Epithelial cell of prostate (primary cell): ENCODE results near the gene FAM210A.

Source experiments
- DNase-seq: peaks from one replicate; pipeline ENCODE4 v3.0.0-alpha.2; 2011; ENCODE audit warnings: low read depth, low spot score
- H3K27ac ChIP-seq: fragments of 450-650 bp; 2 replicates; pipeline ENCODE4 v1.5.1; 2017; ENCODE audit warnings: mild to moderate bottlenecking

The FAM210A gene

DNA sequence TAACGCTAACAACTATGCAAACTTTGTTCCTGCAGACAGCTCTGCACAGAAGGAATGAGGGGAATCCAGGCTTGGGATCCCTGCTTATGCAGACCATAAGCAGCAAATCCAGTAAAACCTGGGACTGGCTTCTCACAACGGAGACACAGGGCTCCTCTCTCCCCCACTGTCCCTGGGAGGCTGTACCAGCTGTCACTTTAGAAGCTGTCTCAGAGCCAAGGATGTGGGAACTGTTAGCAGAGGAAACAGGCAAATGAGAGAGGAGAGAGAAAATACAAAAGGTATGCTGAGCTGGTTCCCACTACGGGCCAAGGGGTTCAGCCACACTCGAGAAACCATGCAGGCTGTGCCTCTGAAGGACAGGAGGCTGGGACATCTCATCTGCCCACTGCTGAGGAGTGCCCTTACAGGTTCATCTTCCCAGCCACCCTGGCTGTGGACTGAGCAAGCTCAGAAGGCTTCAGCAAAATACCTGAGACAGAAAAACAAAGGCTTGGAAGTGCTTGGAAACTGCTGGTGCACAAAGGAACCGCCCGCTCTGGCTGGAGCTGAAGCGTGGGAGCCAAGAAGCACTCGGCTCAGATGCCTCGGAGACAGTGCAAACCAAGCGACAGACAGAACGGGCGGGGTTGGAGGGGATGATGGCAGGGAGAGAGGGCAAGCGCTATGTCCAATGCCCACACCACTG lies 72.5 kb downstream of the FAM210A start:
- no peak for DNase-seq

GRCh38 chr18:13649397-13650390 lies 76.7 kb downstream of the FAM210A start:
- DNase-seq = no peak
- H3K27ac ChIP-seq = no peak overlapping the region

More for the DNA sequence above, 72.5 kb downstream of the FAM210A start:
- H3K27ac ChIP-seq = no peak overlapping the region

- DNase-seq = no peak
Measured at GRCh38 chr18:13647761-13648160, 78.6 kb downstream of the FAM210A start.

GRCh38 chr18:13646633-13647032 lies 79.7 kb downstream of the FAM210A start:
- no peak for DNase-seq
- H3K27ac ChIP-seq = no peak overlapping the region

More at GRCh38 chr18:13647761-13648160, 78.6 kb downstream of the FAM210A start:
- no peak overlapping the region for H3K27ac ChIP-seq

GRCh38 chr18:13645093-13645492 lies 81.3 kb downstream of the FAM210A start:
- no peak overlapping the region for H3K27ac ChIP-seq
- no peak for DNase-seq

DNA sequence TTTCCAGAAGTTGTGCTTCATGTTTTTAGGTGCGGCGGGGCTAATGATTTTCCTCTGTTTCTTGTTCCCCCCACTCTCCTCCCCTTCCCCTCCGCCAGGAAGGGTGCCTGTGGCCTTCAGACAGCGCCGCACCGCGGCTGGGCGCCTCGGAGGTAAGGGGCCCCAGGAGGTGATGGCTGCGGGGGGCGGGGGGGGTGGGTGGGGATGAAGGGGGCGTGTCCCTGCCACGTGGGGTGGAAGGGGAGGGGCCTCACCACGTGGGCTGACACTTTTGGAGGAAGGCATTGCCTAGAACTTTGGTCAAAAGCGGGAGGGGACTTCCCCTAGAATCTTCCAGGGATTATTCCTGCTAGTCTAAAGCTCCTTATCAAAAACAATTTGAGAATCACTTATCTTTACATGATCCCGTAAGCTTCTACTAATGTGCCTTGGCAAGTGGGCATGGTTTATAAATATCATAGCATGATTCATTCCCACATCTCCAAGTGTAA lies 83.1 kb downstream of the FAM210A start:
- H3K27ac ChIP-seq = no peak overlapping the region
- no peak for DNase-seq

DNA sequence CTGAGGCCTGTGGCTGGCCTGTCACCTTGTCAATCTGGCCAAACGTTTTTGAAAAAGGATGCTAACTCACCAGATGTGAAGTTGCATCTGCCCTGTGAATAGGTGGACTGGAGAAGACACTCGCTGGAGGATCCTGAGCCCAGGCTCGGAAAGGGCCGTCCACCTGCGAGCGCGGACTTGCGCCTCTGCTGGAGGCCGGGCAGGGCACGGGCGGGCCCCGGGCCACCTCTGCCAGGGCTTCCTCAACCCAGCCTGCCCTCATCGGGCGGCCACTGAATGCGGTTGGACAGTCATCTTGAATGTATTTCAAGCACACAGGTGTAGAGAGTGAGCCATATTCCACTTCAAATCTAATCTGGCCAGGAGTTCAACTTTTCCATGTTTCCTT lies 83.9 kb downstream of the FAM210A start:
- H3K27ac ChIP-seq = no peak overlapping the region
- no peak for DNase-seq

DNA sequence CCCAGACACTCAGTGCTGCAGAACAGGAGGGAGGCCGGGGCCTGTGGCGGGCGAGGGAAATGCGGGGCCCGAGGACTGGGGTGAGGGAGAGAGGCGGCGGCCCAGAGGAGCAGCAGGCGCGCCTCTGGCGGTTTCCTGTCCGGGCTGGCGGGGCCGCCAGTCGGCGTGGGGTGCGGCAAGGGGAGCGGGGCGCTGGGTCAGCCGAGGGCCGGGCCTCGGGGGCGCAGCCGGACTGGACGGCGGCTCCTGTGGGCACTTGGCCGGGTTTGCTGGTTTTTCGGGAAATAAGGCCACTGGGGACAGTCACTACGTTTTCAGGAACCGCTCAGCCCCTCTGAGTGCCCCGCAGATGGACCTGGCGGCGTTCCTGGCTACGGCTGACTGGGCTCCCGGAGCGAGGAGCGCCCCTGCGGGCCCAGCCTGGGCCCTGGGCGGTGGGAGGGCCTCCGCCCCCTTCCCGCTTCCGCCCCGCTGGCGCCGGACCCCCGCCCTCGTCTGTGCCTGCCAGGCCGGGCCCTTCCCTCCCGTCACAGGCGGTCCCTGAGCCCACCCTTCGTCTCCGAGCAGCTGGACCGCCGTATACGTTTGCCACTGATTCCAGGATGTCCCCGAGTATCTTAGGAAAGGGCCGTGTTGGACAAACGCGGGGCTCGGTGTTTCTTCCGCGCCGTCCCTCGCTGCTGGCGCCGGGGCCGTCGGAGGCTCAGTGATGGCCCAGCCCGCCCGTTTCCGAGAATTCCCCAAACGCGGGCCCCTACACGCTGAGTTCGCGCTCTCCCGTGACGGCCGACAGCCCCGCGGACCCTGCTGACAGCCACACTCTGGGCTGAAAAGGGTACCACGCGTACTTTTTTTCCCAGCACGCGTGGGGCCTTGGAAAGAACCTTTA lies 84.6 kb downstream of the FAM210A start:
- DNase-seq = no peak
- no peak overlapping the region for H3K27ac ChIP-seq

DNA sequence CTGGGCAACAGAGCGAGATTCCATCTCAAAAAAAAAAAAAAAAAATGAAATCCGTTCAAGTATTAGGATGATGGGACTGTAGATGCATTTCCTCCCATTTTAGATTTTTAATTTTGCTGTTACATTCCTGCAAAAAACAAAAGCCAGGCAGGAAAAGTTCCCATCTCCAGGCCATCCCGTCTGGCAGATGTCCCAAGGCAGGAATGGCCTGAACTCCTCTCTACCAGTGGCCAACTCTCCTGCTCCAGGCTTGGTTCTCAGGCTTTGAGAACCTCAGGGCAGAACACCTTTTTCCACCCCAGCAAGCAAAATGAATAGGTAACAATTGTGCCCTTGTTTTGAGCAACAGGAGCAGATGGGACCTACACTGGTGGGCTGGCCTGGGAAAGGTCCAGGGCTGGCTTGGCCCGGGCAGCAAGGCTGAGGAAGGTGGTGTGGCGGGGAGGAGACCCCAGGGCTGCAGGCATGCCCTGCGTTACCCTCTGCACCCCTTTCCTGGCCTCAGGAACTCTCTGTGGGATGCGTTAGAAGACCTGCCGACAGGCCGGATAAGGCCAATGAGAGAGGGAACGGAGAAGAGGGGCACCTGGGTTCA lies 86.0 kb downstream of the FAM210A start:
- DNase-seq = no peak

DNA sequence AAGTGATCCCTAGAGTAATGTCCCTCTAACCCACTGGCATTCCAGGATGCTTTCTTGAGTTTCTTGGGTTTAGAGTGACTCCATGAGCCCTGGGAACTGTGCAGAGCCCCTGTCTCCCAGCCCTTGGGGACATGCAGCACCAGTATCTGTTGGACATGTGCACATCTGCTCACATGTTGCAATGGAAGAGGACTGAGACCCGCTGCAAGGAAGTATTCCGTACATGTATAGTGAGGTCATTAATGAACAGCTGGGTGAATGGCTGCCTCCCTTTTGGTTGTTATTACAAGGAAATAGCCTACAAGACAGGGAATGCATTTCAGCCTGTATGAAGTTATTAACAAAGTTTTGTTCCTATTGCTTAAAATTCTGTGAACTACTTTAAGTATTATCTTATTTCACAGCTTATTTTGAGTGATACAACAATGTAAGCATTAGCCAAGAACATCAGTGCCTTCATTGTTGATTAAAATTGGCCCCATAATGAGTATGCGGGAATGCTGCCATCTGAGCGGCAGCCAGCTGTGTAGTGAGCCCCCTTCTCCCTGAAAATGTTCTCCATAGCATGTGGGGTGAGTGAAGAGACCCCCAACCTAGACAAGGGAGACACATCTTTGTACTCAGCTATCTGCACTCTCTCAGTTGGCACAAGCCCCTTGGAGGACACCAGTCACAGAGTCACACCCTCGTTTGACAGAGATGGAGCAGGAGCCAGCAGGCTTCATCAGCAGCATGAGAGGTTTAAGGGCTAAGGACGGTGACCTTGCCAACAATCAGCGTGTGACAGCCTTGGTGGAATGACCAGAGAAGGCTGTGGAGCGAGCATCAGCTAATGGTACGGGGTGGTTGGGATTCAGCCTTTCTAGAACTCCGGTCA lies 87.4 kb downstream of the FAM210A start:
- DNase-seq = no peak
- H3K27ac ChIP-seq = no peak overlapping the region

More for the DNA sequence above, 86.0 kb downstream of the FAM210A start:
- no peak overlapping the region for H3K27ac ChIP-seq

- no peak overlapping the region for H3K27ac ChIP-seq
- DNase-seq = no peak
Measured at GRCh38 chr18:13635046-13635445, 91.3 kb downstream of the FAM210A start.

- no peak overlapping the region for H3K27ac ChIP-seq
- no peak for DNase-seq
Measured at GRCh38 chr18:13633700-13634099, 92.7 kb downstream of the FAM210A start.

GRCh38 chr18:13630716-13631268 lies 95.6 kb downstream of the FAM210A start:
- no peak overlapping the region for H3K27ac ChIP-seq
- no peak for DNase-seq

- H3K27ac ChIP-seq = no peak overlapping the region
- DNase-seq = no peak
Measured at GRCh38 chr18:13629841-13630715, 96.3 kb downstream of the FAM210A start.

DNA sequence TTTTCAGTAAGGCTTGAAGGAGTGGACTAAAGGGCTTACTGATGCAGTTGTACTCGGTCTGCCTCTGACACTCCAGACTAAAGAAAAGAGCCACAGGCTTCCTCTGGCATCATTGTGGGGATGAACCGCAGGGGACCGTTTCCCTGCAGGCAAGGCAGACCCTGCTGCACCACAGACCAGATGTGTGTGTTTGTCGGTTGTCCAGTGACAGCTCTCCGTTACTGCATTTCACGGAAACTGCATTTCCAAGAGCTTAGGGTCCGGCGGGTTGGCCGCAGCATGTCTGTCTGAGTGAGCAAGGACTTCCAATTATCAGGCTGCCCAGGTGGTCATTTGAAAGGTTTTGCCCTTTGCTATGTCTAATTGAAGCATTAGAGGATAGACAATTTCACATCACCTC lies 98.1 kb downstream of the FAM210A start:
- DNase-seq = no peak
- no peak overlapping the region for H3K27ac ChIP-seq

GRCh38 chr18:13627639-13628038 lies 98.7 kb downstream of the FAM210A start:
- no peak overlapping the region for H3K27ac ChIP-seq
- DNase-seq = no peak

DNA sequence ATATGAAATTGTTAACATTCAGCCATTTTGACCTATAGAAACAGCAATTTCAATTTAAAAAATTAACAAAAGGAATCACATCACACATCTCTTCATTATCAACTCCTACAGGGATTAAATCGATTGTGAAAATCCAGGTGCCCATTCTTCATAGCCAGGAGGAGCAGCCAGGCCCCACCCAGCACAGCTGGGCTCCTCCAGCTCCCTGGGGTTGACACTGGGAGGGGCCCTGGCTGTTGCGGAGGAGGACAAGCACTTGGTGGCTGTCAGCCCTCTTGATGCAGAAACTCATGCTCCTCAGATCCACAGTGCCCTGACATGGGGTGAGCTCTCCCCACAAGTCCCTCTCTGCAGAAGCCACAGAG lies 99.8 kb downstream of the FAM210A start:
- no peak overlapping the region for H3K27ac ChIP-seq
- DNase-seq = no peak
